ENCODE results near the gene ETV6.

ETV6 gene

DNA sequence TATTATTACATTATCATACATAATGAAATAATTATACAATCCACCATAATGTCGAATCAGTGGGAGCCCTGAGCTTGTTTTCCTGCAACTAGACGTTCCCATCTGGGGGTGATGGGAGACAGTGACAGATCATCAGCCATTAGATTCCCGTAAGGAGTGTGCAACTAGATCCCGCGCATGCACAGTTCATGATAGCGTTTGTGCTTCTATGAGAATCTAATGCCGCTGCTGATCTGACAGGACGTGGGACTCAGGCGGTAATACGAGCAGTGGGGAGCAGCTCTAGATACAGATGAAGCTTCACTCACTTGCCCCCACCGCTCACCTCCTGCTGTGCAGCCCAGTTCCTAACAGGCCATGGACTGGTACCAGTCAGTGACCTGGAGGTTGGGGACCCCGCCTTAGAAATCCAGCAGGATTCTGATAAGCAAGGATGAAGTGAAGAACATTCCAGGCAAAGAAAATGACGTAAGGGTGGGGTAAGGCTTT, 204.6 kb downstream of the ETV6 start:
- H3K4me3 ChIP-seq (replicated peaks in 1 of 2; ENCODE audit: low read depth in 2 of 2, low read length in 2 of 2) = no peak overlapping the region
- TF ChIP-seq, protein P1, sequence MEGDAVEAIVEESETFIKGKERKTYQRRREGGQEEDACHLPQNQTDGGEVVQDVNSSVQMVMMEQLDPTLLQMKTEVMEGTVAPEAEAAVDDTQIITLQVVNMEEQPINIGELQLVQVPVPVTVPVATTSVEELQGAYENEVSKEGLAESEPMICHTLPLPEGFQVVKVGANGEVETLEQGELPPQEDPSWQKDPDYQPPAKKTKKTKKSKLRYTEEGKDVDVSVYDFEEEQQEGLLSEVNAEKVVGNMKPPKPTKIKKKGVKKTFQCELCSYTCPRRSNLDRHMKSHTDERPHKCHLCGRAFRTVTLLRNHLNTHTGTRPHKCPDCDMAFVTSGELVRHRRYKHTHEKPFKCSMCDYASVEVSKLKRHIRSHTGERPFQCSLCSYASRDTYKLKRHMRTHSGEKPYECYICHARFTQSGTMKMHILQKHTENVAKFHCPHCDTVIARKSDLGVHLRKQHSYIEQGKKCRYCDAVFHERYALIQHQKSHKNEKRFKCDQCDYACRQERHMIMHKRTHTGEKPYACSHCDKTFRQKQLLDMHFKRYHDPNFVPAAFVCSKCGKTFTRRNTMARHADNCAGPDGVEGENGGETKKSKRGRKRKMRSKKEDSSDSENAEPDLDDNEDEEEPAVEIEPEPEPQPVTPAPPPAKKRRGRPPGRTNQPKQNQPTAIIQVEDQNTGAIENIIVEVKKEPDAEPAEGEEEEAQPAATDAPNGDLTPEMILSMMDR (IDR thresholded peaks at IDR 0.05; ENCODE audit: low read depth, low read length) = no peak
- no peak for DNase-seq (ENCODE audit: low read depth in 2 of 2)

DNA sequence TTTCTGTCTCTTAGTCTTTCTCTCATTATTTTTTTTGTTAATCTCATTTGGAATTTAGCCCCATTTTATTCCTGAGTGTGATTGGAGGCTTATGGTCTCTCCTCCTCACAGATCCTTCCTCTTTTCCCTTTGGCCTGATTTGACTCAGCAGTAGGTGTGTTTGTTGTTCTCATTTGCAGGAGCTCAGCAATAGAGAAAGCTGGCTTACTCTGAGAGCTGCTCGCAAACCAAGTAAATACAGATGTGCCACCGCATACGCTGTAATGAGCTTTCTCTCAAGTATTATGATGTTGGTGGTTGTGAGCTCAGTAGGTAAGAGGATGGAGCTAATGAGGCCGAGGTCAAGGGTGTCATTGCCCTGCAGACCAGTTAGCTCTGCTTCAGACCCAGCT, 206.5 kb downstream of the ETV6 start:
- TF ChIP-seq, protein P1 (IDR thresholded peaks at IDR 0.05; ENCODE audit: low read depth, low read length) = no peak
- no peak for DNase-seq (ENCODE audit: low read depth in 2 of 2)
- H3K4me3 ChIP-seq (replicated peaks in 1 of 2; ENCODE audit: low read depth in 2 of 2, low read length in 2 of 2) = no peak overlapping the region

DNA sequence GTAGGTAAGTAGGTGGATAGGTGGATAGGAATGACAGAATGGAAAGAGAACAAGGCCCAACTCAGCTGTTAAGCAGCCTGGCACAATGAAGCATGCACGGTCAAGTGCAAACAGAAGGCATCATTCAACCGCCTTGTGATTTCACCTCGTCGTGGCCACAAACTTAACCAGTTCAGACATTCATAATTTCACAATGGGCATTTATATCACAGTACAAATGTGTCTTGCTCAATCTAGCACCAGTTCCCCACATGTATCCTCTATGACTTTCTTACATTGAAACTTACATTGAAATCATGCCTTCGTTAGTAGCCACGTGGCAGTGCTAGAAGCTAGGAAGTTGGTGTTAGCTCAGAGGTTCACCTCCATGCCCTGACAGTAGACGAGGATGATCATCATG, 207.5 kb downstream of the ETV6 start:
- H3K4me3 ChIP-seq (replicated peaks in 1 of 2; ENCODE audit: low read depth in 2 of 2, low read length in 2 of 2) = no peak overlapping the region
- DNase-seq (ENCODE audit: low read depth in 2 of 2) = no peak
- TF ChIP-seq, protein P1 (IDR thresholded peaks at IDR 0.05; ENCODE audit: low read depth, low read length) = no peak

DNA sequence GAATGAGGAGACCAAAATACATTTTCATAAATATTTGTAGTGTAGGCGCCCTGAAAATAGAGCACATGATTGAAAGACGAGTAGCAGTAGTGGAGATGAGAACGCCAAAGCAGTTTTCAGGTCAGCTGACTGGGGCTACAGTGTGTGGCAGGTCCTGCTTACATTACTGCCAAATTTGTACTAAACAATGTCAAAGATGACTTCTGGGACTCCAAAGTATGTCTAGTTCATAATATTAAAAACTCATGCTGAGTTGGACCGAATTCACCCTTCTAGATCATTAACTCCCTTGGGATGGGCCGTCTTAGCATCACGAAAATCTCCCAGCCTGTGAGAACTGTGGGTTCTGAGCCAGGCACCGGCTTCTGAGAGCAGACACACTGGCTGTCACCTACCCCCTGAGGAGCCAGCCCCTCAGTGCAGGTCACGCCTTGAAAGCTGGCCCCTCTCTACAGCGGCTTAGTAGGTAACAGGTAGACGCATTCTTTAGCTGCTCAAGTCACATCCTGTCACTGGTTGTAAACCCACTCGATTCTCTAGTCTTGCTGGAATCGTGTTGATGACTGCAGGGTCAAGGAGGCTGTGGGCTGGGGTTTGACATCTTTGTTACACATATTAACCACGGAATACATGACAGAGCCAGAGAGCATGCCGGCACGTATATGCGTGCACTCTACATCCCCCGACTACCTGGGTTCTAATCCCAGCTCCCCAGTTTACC, 210.4 kb downstream of the ETV6 start:
- DNase-seq (ENCODE audit: low read depth in 2 of 2) = no peak
- TF ChIP-seq, protein P1 (IDR thresholded peaks at IDR 0.05; ENCODE audit: low read depth, low read length) = no peak
- H3K4me3 ChIP-seq (replicated peaks in 1 of 2; ENCODE audit: low read depth in 2 of 2, low read length in 2 of 2) = no peak overlapping the region

DNA sequence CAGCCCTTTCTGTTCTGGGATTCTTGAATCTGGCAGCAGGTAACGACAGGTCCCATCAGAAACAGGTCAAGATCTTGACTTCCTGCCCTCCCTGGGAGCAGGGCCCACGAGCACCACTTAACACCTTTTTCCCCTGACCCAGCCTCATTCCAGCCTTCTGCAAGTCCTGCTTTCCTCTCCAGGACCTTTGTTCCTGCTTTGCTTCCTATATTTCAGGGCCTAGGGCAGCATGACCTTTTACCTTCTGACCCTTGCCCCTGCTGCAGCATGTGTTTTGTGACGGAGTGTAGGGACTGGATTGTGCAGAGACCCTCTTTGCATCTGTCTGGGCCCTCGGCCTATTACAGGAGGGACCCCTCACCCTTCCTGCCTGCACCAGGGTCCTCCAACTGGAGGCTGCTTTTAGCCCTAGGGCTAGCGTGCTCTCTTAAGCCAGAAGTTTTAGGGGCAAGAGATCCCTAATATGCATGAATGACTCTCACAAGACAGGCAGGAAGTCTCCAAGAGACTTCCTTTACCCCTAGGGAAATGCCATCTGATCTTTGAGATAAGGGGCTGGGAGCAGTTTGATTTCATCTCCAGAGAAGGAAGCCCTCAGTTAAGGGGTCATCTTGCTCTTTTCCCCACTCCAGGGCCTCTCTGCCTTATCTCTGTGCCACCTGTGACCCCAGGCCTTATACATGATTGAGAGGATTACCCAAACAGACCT, 211.8 kb downstream of the ETV6 start:
- DNase-seq (ENCODE audit: low read depth in 2 of 2) = no peak
- TF ChIP-seq, protein P1 (IDR thresholded peaks at IDR 0.05; ENCODE audit: low read depth, low read length) = no peak
- no peak overlapping the region for H3K4me3 ChIP-seq (replicated peaks in 1 of 2; ENCODE audit: low read depth in 2 of 2, low read length in 2 of 2)

DNA sequence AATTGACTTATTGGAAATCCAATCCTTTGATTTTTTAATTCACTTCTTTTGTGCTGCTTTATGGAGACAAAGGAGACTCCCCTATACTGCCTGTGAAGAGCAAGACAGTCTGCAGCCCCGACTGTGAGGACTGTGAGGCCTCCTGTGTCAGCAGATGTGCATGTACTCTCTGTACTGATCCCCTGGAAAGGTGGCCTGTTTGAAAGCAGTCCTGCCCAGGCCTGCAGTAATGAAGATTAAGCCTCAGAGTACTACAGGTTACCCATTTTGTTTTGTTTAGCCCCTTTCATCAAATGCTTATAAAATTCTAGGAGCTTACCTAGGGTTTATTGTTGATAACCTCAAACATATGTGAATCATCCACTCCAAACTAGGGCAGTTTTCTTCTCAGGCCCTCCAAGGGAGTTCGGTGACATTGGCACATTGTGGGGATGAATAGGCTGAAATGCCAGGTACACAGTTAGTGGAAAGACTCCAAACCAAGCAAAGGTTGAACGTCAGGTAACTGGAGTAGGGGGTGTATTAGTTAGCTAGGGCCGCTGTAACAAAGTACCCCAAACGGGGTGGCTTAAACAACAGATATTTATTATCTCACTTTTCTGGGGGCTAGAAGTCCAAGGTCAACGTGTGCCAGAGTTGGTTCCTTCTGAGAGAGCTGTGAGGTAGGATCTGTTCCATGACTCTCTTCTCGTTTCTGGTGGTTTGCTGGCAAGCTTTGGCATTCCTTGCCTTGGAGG, 212.6 kb downstream of the ETV6 start:
- no peak for DNase-seq (ENCODE audit: low read depth in 2 of 2)
- TF ChIP-seq, protein P1 (IDR thresholded peaks at IDR 0.05; ENCODE audit: low read depth, low read length) = no peak
- H3K4me3 ChIP-seq (replicated peaks in 1 of 2; ENCODE audit: low read depth in 2 of 2, low read length in 2 of 2) = no peak overlapping the region

All from cardiac fibroblast (primary cell).